Measurements from ENCODE around the gene DUSP8. TPM values are rescaled to one million over a fixed set of nuclear protein-coding genes. Genes with fewer than 3 reads are reported as not detected.

DUSP8 gene
- total and polyA plus RNA-seq, 2 donors (not counting 1 experiment from before 2014, with no cell fraction given): 4.3 to 7.2 TPM

- peaks cover 19% of the 10 kb centered on the region for H3K4me1 Mint-ChIP-seq
These were observed 41.2 kb downstream of the DUSP8 start for GRCh38 chr11:1530686-1531448.

More at GRCh38 chr11:1530686-1531448, 41.2 kb downstream of the DUSP8 start:
- intact Hi-C loops (cut with micrococcal nuclease): no loop called here
- ATAC-seq (ENCODE audit: low read depth): no peak
- no peak for DNase-seq
- Histone ChIP-seq H2AFZ (ENCODE audit: insufficient read depth, low read depth, low read length, poor library complexity, severe bottlenecking) (no peak overlapping the region), H3K27ac (ENCODE audit: low read length in 2 of 2) (no peak overlapping the region), H3K27me3 (replicated peaks in 1 of 4; ENCODE audit: control extremely low read depth in 1 of 4, control insufficient read depth in 3 of 4, insufficient read depth in 4 of 4, low read length in 3 of 4) (no peaks in the 10 kb centered on the region), H3K4me1 (ENCODE audit: control insufficient read depth in 2 of 2, insufficient read depth in 2 of 2, low read length in 2 of 2) (no peaks in the 10 kb centered on the region), H3K4me2 (replicated peaks; ENCODE audit: low read depth, low read length, poor library complexity, severe bottlenecking) (no peak overlapping the region), H4K20me1 (ENCODE audit: control insufficient read depth, insufficient read depth, low read length, poor library complexity, severe bottlenecking) (peaks cover 95% of the 10 kb centered on the region), H3K79me2 (ENCODE audit: control insufficient read depth, insufficient read depth, low read length) (peaks cover 97% of the 10 kb centered on the region), H3K9ac (ENCODE audit: low read length) (no peak overlapping the region), H3K36me3 (replicated peaks in 1 of 2; ENCODE audit: control extremely low read depth in 1 of 2, control insufficient read depth in 1 of 2, extremely low read depth in 1 of 2, insufficient read depth in 2 of 2, low read length in 1 of 2) (peaks cover 0 to 31% of the 10 kb centered on the region in 2 experiments), H3K9me3 (ENCODE audit: control extremely low read depth in 1 of 3, control insufficient read depth in 2 of 3, insufficient read depth in 1 of 3, low read length in 2 of 3) (no peaks in the 10 kb centered on the region), H3K4me3 (ENCODE audit: control extremely low read depth in 1 of 5, extremely low read depth in 1 of 5, insufficient read depth in 1 of 5, low read depth in 2 of 5, low read length in 4 of 5) (no peak overlapping the region)
- CTCF ChIA-PET: no interaction called here
- 91% methylated on average over 19 of the region's 19 CpGs for WGBS (ENCODE audit: insufficient coverage)
- Mint-ChIP-seq H3K9me3 (ENCODE audit: insufficient read depth) (no peaks in the 10 kb centered on the region), H3K27ac (no peak overlapping the region), H3K4me3 (no peak overlapping the region), H3K27me3 (no peaks in the 10 kb centered on the region)
- POLR2A ChIA-PET: no interaction called here
- TF ChIP-seq CTCF (IDR thresholded peaks at IDR 0.05) (no peak), EZH2 (IDR thresholded peaks at IDR 0.05; ENCODE audit: borderline replicate concordance, insufficient read depth, low read depth, low read length, poor library complexity, severe bottlenecking) (no peak)

All from B cell (primary cell).